Body of pancreas (tissue), 4 donors: ENCODE results near the gene KCNQ1OT1. TPM values are rescaled to one million over a fixed set of nuclear protein-coding genes. Genes with fewer than 3 reads are reported as not detected.

Source experiments
- ATAC-seq: fragments of 150-250 bp; one replicate; pipeline ENCODE4 v1.9.1; 2016
- DNase-seq, 4 donors: peaks; one replicate each; pipeline ENCODE4 v3.0.0-alpha.2; 2019
- H3K27ac ChIP-seq, 4 donors: fragments of 200-600 bp; sonication (generic); 1 replicate in 3 of 4; 2 replicates in 1 of 4; pipeline versions ENCODE4 v1.5.1 to v1.6.1; 2016 to 2019; ENCODE audit warnings: mild to moderate bottlenecking in 1 of 4, mixed read lengths in 1 of 4, moderate library complexity in 1 of 4
- H3K27me3 ChIP-seq, 2 donors: fragments of 200-600 bp; sonication (generic); one replicate each; pipeline ENCODE4 v1.6.0; 2016; ENCODE audit warnings: mild to moderate bottlenecking in 1 of 2
- H3K36me3 ChIP-seq, 2 donors: fragments of 200-600 bp; sonication (generic); replicated peaks in 1 of 2; 2 replicates each; pipeline ENCODE4 v1.5.1; 2016; ENCODE audit warnings: low read depth in 2 of 2; ENCODE audit not compliant: insufficient read depth in 1 of 2
- H3K4me1 ChIP-seq: fragments of 200-600 bp; sonication (generic); one replicate; pipeline ENCODE4 v1.6.0; 2016
- H3K4me3 ChIP-seq, 2 donors: fragments of 200-600 bp; sonication (generic); 1 replicate in 1 of 2; 2 replicates in 1 of 2; pipeline ENCODE4 v1.5.1; 2016 to 2019
- H3K9me3 ChIP-seq, 3 donors: fragments of 200-600 bp; sonication (generic); 1 replicate in 2 of 3; 2 replicates in 1 of 3; pipeline ENCODE4 v1.5.1; 2016
- CTCF ChIP-seq, 7 experiments: fragments of 450-650 bp in 4 of 7; fragments of 200-600 bp in 3 of 7; sonication (generic) in 3 of 7; IDR thresholded peaks; one replicate each; pipeline ENCODE4 v1.5.1; 2016 to 2019; ENCODE audit warnings: antibody characterized with exemption in 7 of 7
- POLR2A ChIP-seq, 3 donors: fragments of 450-650 bp; IDR thresholded peaks; one replicate each; pipeline ENCODE4 v1.6.1; 2016; ENCODE audit warnings: antibody characterized with exemption in 3 of 3, mild to moderate bottlenecking in 2 of 3
- WGBS, 2 donors: methylation state at CpG; one replicate each; pipeline ENCODE4 v1.1.5; 2017; 5-methylcytosine and 5-hydroxymethylcytosine counted together
- intact Hi-C: fragments of 100-400 bp; cut with DNase I; formaldehyde crosslinking; loops from one replicate; pipeline ENCODE4 v1.15.1; 2023
- total RNA-seq, 2 donors: library from RNA; depleted of rRNA; stranded (reverse); fragments of >200 nt; gene quantifications; one replicate each; pipeline ENCODE4 v1.1.0, GENCODE V29; 2016

Gene KCNQ1OT1
- total RNA-seq, 2 donors from 2014 or later: 3.6 to 9.2 TPM

- 89 to 91% methylated on average over 6 of the region's 6 CpGs for WGBS, 2 donors
- peaks cover 0 to 47% (median 0%) of the 10 kb centered on the region in 3 donors for H3K9me3 ChIP-seq
- H3K4me1 ChIP-seq: no peaks in the 10 kb centered on the region
- TF ChIP-seq POLR2A (IDR thresholded peaks at IDR 0.05): no peak
- TF ChIP-seq CTCF (IDR thresholded peaks at IDR 0.05): no peak
- no peaks in the 10 kb centered on the region for H3K36me3 ChIP-seq
- ATAC-seq (no peak), DNase-seq (no peak)
- H3K27me3 ChIP-seq: no peaks in the 10 kb centered on the region
- intact Hi-C loops: no loop called here
- no peak overlapping the region for H3K27ac ChIP-seq
- H3K4me3 ChIP-seq: no peak overlapping the region
Measured at GRCh38 chr11:2655016-2655719, 44.6 kb downstream of the KCNQ1OT1 start.

- Histone ChIP-seq H3K27ac (no peak overlapping the region), H3K9me3 (peaks cover 0 to 52% (median 0%) of the 10 kb centered on the region in 3 donors), H3K36me3 (no peaks in the 10 kb centered on the region), H3K4me3 (no peak overlapping the region), H3K27me3 (no peaks in the 10 kb centered on the region), H3K4me1 (no peaks in the 10 kb centered on the region)
- intact Hi-C loops: no loop called here
- ATAC-seq (no peak), DNase-seq (no peak)
- 90 to 93% methylated on average over 16 of the region's 16 CpGs for WGBS, 2 donors
- TF ChIP-seq POLR2A (IDR thresholded peaks at IDR 0.05): no peak
- no peak for TF ChIP-seq CTCF (IDR thresholded peaks at IDR 0.05)
Measured at GRCh38 chr11:2653930-2654739, 45.7 kb downstream of the KCNQ1OT1 start.

DNA sequence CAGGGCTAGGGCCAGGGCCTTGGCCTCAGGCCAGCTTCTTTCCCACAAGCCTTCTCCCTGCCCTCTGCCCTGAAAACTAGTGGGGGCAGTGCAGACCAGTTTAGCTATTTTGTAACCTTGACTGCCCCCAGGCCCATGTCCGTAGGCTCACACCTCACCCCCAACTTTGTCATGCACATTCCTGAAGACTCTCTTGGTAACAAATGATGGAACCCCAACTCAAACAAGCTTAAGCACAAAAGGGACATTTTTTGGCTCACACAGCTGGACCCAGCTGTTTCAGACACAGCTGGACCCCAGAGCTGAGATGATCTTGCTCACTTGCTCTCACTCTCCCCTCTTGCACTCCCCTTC is 46.6 kb downstream of the KCNQ1OT1 start:
- intact Hi-C loops: no loop called here
- H3K27ac ChIP-seq: no peak overlapping the region
- DNase-seq (no peak), ATAC-seq (no peak)
- H3K36me3 ChIP-seq: no peaks in the 10 kb centered on the region
- H3K4me1 ChIP-seq: no peaks in the 10 kb centered on the region
- no peaks in the 10 kb centered on the region for H3K27me3 ChIP-seq
- TF ChIP-seq POLR2A (IDR thresholded peaks at IDR 0.05) (no peak), CTCF (IDR thresholded peaks at IDR 0.05) (no peak)
- 92 to 100% methylated on average over 1 of the region's 1 CpG for WGBS, 2 donors
- H3K4me3 ChIP-seq: no peak overlapping the region
- H3K9me3 ChIP-seq: peaks cover 0 to 53% (median 0%) of the 10 kb centered on the region in 3 donors

GRCh38 chr11:2652333-2653197 is 47.2 kb downstream of the KCNQ1OT1 start:
- H3K4me3 ChIP-seq: no peak overlapping the region
- H3K9me3 ChIP-seq: peaks cover 0 to 53% (median 0%) of the 10 kb centered on the region in 3 donors
- no peak overlapping the region for H3K27ac ChIP-seq
- no peaks in the 10 kb centered on the region for H3K27me3 ChIP-seq
- intact Hi-C loops: no loop called here
- 84 to 86% methylated on average over 11 of the region's 11 CpGs for WGBS, 2 donors
- no peaks in the 10 kb centered on the region for H3K36me3 ChIP-seq
- DNase-seq: no peak
- no peak for ATAC-seq
- no peaks in the 10 kb centered on the region for H3K4me1 ChIP-seq
- no peak for TF ChIP-seq POLR2A (IDR thresholded peaks at IDR 0.05)
- TF ChIP-seq CTCF (IDR thresholded peaks at IDR 0.05): no peak
